Thyroid gland (tissue), 4 donors: Measurements from ENCODE around the gene CTIF. TPM values are rescaled to one million over a fixed set of nuclear protein-coding genes. Genes with fewer than 3 reads are reported as not detected.

Experiments used
- DNase-seq, 2 donors: peaks; one replicate each; pipeline ENCODE4 v3.0.0-alpha.2; 2019
- H3K27ac ChIP-seq, 3 donors: fragments of 200-600 bp; sonication (generic); 1 replicate in 2 of 3; 2 replicates in 1 of 3; pipeline ENCODE4 v1.5.1; 2016 to 2019; ENCODE audit warnings: mild to moderate bottlenecking in 1 of 3, moderate library complexity in 1 of 3
- H3K27me3 ChIP-seq: fragments of 200-600 bp; sonication (generic); one replicate; pipeline ENCODE4 v1.5.1; 2019
- H3K36me3 ChIP-seq, 2 donors: fragments of 200-600 bp; sonication (generic); one replicate each; pipeline ENCODE4 v1.5.1; 2016 to 2019
- H3K4me1 ChIP-seq, 2 donors: fragments of 200-600 bp; sonication (generic); one replicate each; pipeline ENCODE4 v1.5.1; 2017 to 2019
- H3K4me3 ChIP-seq, 3 donors: fragments of 200-600 bp; sonication (generic); replicated peaks in 1 of 3; 1 replicate in 2 of 3; 2 replicates in 1 of 3; pipeline ENCODE4 v1.5.1; 2016; ENCODE audit warnings: mild to moderate bottlenecking in 1 of 3
- H3K9me3 ChIP-seq: fragments of 200-600 bp; sonication (generic); one replicate; pipeline ENCODE4 v1.5.1; 2017
- CTCF ChIP-seq, 6 experiments: fragments of 200-600 bp in 3 of 6; fragments of 450-650 bp in 3 of 6; sonication (generic) in 3 of 6; IDR thresholded peaks; one replicate each; pipeline ENCODE4 v1.5.1; 2016 to 2019; ENCODE audit warnings: antibody characterized with exemption in 6 of 6, mild to moderate bottlenecking in 2 of 6, inconsistent platforms in 1 of 6, moderate library complexity in 1 of 6
- POLR2A ChIP-seq, 2 donors: fragments of 450-650 bp; IDR thresholded peaks; one replicate each; pipeline ENCODE4 v1.6.1; 2017; ENCODE audit warnings: antibody characterized with exemption in 2 of 2, mild to moderate bottlenecking in 2 of 2, moderate library complexity in 1 of 2
- WGBS, 2 donors: methylation state at CpG; one replicate each; pipeline ENCODE4 v1.1.5; 2017; 5-methylcytosine and 5-hydroxymethylcytosine counted together
- intact Hi-C: fragments of 100-400 bp; cut with DNase I; formaldehyde crosslinking; loops from one replicate; pipeline ENCODE4 v1.15.1; 2023
- total RNA-seq, 4 donors: library from RNA; depleted of rRNA; stranded (reverse); fragments of >200 nt; gene quantifications; one replicate each; pipeline ENCODE4 v1.2.3, GENCODE V29; 2016

The CTIF gene
- total RNA-seq, 4 donors from 2014 or later = 18.7 to 29.8 (median 23.6) TPM

GRCh38 chr18:48536516-48536915 lies 2.3 kb upstream of the CTIF start:
- peaks cover 6 to 7% of the 10 kb centered on the region in 2 donors for H3K4me1 ChIP-seq
- no peaks in the 10 kb centered on the region for H3K27me3 ChIP-seq
- WGBS, 2 donors = 94 to 96% methylated on average over 6 of the region's 6 CpGs
- intact Hi-C loops = no loop called here
- H3K36me3 ChIP-seq = no peaks in the 10 kb centered on the region
- no peak overlapping the region for H3K27ac ChIP-seq
- no peak for TF ChIP-seq POLR2A (IDR thresholded peaks at IDR 0.05)
- no peak for TF ChIP-seq CTCF (IDR thresholded peaks at IDR 0.05)
- DNase-seq = no peak
- H3K4me3 ChIP-seq = no peak overlapping the region
- H3K9me3 ChIP-seq = no peaks in the 10 kb centered on the region

DNA sequence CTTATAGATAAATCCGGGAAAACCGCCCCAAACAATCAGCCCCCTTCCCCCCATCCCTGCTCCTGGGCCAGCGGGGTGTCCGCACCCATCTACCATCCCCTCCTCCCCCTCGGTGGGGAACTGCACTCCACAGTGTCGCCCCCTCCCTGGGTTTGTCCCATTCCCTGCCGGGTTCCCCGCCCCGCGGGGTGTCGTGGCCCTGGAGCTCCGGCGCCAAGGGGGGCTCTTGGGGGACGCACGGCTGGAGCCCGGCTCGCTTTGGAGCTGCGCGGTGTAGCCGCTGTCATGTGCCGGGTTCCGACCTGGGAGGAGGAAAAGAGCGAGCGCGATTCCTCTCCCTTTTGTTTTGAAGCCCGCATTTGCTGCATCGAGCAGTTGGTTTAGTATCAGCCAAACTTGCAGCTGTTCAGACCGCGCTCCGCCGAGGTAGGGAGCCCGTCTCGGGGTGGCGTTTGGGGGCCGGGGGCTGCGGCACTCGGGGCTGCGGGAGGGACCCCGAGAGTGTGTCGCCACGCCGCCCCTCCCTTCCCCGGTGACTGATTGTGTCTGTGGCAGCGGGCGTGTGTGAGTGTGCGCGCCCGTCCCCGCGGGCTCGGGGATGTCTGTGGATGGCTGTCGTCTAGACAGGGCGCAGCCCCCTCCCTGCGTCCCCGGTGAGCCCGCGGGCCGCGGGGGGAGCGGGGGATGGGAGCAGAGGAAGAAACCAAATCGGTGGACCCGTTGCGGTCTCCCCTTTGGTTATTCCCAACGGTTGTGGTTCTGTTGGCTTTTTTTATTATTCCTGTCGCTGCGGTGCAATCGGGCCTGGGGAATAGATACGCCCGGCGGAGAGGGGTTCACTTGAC lies 797 bp downstream of the CTIF start:
- Histone ChIP-seq H3K27ac (peak overlapping the region; percentile 63 to 85 (median 85)), H3K9me3 (no peaks in the 10 kb centered on the region), H3K4me1 (peaks cover 9 to 12% of the 10 kb centered on the region in 2 donors), H3K27me3 (no peaks in the 10 kb centered on the region), H3K36me3 (no peaks in the 10 kb centered on the region), H3K4me3 (peak overlapping the region; percentile 66 to 90 (median 76))
- WGBS, 2 donors = 0 to 2% methylated on average over 23 to 33 of the region's 70 CpGs
- peak; percentile 28 to 35 for DNase-seq
- TF ChIP-seq POLR2A (IDR thresholded peaks at IDR 0.05) = peak in 1 of 2 donors; percentile 11
- no peak for TF ChIP-seq CTCF (IDR thresholded peaks at IDR 0.05)
- intact Hi-C loops = loop anchor here (10.0 kb wide), 1 partner anchor 65 kb away; no protein-coding TSS in a partner anchor

GRCh38 chr18:48540251-48541025 lies 1.6 kb downstream of the CTIF start:
- peak overlapping the region; percentile 66 to 90 (median 76) for H3K4me3 ChIP-seq
- H3K27me3 ChIP-seq = no peaks in the 10 kb centered on the region
- DNase-seq = peak; percentile 49 to 57
- H3K27ac ChIP-seq = peak overlapping the region; percentile 45 to 85 (median 85)
- intact Hi-C loops = loop anchor here (10.0 kb wide), 1 partner anchor 66 kb away; no protein-coding TSS in a partner anchor
- peaks cover 9 to 12% of the 10 kb centered on the region in 2 donors for H3K4me1 ChIP-seq
- TF ChIP-seq CTCF (IDR thresholded peaks at IDR 0.05) (peak in 1 of 6 experiments; percentile 7), POLR2A (IDR thresholded peaks at IDR 0.05) (peak in 1 of 2 donors; percentile 3)
- H3K36me3 ChIP-seq = no peaks in the 10 kb centered on the region
- H3K9me3 ChIP-seq = no peaks in the 10 kb centered on the region
- 0 to 3% methylated on average over 13 to 24 of the region's 86 CpGs for WGBS, 2 donors

DNA sequence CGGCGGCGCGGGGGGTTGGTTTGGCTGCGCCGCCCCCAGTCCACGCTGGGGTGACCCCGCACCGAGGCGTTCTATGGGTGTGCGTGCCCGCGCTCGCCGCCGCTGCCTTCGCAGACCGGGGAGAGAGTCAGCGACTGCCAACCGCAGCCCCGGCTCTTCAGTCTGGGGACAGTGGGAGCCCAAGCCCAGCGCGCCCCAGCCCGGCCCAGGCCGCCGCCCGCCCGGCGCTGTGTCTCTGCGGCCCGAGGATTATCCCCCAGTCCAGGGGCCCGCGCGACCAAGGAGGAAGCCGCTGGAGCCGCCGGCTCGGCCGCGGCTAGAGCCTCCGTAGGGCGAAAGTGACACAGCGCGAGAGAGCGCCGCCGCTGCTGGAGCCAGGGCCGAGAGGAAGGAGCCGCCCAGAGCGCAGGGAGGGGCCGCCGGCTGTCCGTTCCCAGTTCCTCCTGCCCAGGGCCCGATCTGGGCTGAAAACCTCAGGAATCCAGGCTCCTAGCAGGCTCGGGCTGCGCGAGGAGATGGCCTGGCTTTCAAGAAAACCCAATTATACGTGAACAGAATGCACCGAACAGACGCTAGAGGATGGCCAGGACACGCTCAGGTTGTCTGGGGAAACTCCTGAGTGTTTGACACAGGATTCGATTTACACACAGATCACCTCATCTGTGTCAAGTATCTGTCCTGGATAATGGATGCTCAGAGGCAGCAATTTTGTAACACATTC lies 2.4 kb downstream of the CTIF start:
- TF ChIP-seq CTCF (IDR thresholded peaks at IDR 0.05) (no peak), POLR2A (IDR thresholded peaks at IDR 0.05) (peak in 1 of 2 donors; percentile 71)
- peak; percentile 74 to 77 for DNase-seq
- Histone ChIP-seq H3K4me3 (peak overlapping the region; percentile 51 to 90 (median 76)), H3K36me3 (no peaks in the 10 kb centered on the region), H3K4me1 (peaks cover 9 to 12% of the 10 kb centered on the region in 2 donors), H3K9me3 (no peaks in the 10 kb centered on the region), H3K27me3 (no peaks in the 10 kb centered on the region), H3K27ac (peak overlapping the region; percentile 45 to 85 (median 85))
- 10 to 35% methylated on average over 5 of the region's 62 CpGs for WGBS, 2 donors
- intact Hi-C loops = loop anchor here (10.0 kb wide), 1 partner anchor 66 kb away; no protein-coding TSS in a partner anchor
